ENCODE results near the gene MRPS7. TPM values are rescaled to one million over a fixed set of nuclear protein-coding genes. Genes with fewer than 3 reads are reported as not detected.

MRPS7 gene
- total and polyA plus RNA-seq, 2 donors (not counting 1 experiment from before 2014, with no cell fraction given): 44.2 to 51.5 TPM

DNA sequence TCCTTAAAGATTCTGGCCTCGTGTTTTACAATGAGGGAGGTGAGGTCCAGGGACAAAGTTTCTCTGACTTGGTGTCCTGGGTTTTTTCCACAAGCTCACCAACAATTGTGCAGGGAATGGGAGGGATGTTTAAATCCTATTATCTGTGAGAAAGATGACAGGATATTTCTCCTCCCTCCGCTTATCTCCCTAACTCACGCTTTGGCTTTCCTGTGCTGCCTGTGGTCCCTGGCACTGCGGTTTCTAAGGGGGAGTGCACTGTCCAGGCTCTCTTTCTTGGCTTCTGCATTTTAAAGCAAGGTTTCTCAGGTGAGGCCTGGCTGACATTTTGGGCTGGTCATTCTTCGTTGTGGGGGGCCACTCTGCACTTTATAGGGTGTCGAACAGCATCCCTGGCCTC is 16.7 kb upstream of the MRPS7 start:
- Histone ChIP-seq H2AFZ (ENCODE audit: low read length) (no peak overlapping the region), H3K9me3 (ENCODE audit: control insufficient read depth, insufficient read depth, low read depth, low read length) (no peaks in the 10 kb centered on the region), H3K9ac (ENCODE audit: insufficient read depth, low read length) (no peak overlapping the region), H3K4me2 (ENCODE audit: extremely low read depth, insufficient read depth, low read length) (no peak overlapping the region), H3K27me3 (ENCODE audit: control insufficient read depth, insufficient read depth, low read length) (no peaks in the 10 kb centered on the region), H3K4me1 (ENCODE audit: control insufficient read depth, extremely low read depth, insufficient read depth, low read length) (peaks cover 3% of the 10 kb centered on the region), H3K79me2 (ENCODE audit: control insufficient read depth, insufficient read depth, low read length) (peaks cover 7% of the 10 kb centered on the region), H4K20me1 (ENCODE audit: control insufficient read depth, extremely low read depth, insufficient read depth, low read length) (no peaks in the 10 kb centered on the region), H3K4me3 (replicated peaks in 1 of 4; ENCODE audit: control extremely low read depth in 1 of 4, insufficient read depth in 1 of 4, low read depth in 3 of 4, low read length in 4 of 4) (no peak overlapping the region), H3K27ac (ENCODE audit: insufficient read depth, low read length) (no peak overlapping the region), H3K36me3 (ENCODE audit: control insufficient read depth, insufficient read depth, low read length) (peaks cover 34% of the 10 kb centered on the region)
- TF ChIP-seq EZH2 (IDR thresholded peaks at IDR 0.05; ENCODE audit: low read length, missing control alignments): no peak
- TF ChIP-seq, protein P1, sequence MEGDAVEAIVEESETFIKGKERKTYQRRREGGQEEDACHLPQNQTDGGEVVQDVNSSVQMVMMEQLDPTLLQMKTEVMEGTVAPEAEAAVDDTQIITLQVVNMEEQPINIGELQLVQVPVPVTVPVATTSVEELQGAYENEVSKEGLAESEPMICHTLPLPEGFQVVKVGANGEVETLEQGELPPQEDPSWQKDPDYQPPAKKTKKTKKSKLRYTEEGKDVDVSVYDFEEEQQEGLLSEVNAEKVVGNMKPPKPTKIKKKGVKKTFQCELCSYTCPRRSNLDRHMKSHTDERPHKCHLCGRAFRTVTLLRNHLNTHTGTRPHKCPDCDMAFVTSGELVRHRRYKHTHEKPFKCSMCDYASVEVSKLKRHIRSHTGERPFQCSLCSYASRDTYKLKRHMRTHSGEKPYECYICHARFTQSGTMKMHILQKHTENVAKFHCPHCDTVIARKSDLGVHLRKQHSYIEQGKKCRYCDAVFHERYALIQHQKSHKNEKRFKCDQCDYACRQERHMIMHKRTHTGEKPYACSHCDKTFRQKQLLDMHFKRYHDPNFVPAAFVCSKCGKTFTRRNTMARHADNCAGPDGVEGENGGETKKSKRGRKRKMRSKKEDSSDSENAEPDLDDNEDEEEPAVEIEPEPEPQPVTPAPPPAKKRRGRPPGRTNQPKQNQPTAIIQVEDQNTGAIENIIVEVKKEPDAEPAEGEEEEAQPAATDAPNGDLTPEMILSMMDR (conservative IDR thresholded peaks at IDR 0.05 in 1 of 2, IDR thresholded peaks at IDR 0.05 in 1 of 2; ENCODE audit: low read depth in 1 of 2, low read length in 2 of 2): no peak
- no peak for DNase-seq (ENCODE audit: low read depth in 2 of 2)

DNA sequence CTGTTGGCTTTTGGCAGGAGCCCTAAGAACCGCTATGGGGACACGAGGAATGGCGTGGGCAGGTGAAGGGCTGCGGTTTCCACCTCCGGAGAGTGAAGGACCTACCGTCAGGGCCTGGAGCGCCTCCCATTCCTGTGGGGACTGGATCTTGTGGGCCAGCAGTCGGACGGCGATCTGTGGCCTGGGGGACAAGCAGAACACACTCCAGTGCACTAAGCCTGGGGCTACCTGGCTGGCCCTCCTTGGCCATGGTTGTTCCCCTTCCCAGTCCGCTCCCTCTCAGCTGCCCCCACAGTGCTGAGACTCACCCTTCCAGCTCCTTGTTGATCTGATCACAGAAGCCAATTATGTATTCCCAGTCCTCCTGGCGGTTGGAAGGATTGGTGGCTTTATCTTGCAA is 15.3 kb upstream of the MRPS7 start:
- no peak for TF ChIP-seq EZH2 (IDR thresholded peaks at IDR 0.05; ENCODE audit: low read length, missing control alignments)
- TF ChIP-seq, protein P1 (conservative IDR thresholded peaks at IDR 0.05 in 1 of 2, IDR thresholded peaks at IDR 0.05 in 1 of 2; ENCODE audit: low read depth in 1 of 2, low read length in 2 of 2): no peak
- Histone ChIP-seq H3K36me3 (ENCODE audit: control insufficient read depth, insufficient read depth, low read length) (peaks cover 23% of the 10 kb centered on the region), H3K4me1 (ENCODE audit: control insufficient read depth, extremely low read depth, insufficient read depth, low read length) (no peaks in the 10 kb centered on the region), H3K9me3 (ENCODE audit: control insufficient read depth, insufficient read depth, low read depth, low read length) (no peaks in the 10 kb centered on the region), H3K4me2 (ENCODE audit: extremely low read depth, insufficient read depth, low read length) (no peak overlapping the region), H4K20me1 (ENCODE audit: control insufficient read depth, extremely low read depth, insufficient read depth, low read length) (no peaks in the 10 kb centered on the region), H3K27me3 (ENCODE audit: control insufficient read depth, insufficient read depth, low read length) (no peaks in the 10 kb centered on the region), H2AFZ (ENCODE audit: low read length) (no peak overlapping the region), H3K79me2 (ENCODE audit: control insufficient read depth, insufficient read depth, low read length) (peaks cover 12% of the 10 kb centered on the region), H3K27ac (ENCODE audit: insufficient read depth, low read length) (no peak overlapping the region), H3K9ac (ENCODE audit: insufficient read depth, low read length) (no peak overlapping the region), H3K4me3 (replicated peaks in 1 of 4; ENCODE audit: control extremely low read depth in 1 of 4, insufficient read depth in 1 of 4, low read depth in 3 of 4, low read length in 4 of 4) (no peak overlapping the region)
- no peak for DNase-seq (ENCODE audit: low read depth in 2 of 2)

DNA sequence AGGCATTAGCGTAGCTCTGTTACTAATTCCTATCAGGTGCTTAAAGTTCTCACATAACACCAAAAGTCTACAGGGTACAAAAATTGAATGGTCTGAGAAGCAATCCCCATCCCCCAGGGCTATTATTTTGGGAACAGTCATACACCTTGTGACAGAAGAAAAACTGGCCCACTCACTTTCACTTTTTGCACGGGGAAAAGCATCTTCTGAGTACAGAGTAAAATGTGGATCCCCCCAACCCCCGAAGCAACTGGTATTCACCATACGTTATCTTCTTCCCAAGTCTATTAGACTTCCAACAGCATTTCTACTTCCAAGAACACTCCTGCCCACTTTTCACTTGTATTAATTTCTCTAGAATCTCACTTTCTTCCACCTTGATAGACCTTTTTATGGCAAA is 12.1 kb upstream of the MRPS7 start:
- H3K9ac ChIP-seq (ENCODE audit: insufficient read depth, low read length): no peak overlapping the region
- DNase-seq (ENCODE audit: low read depth in 2 of 2): no peak
- no peaks in the 10 kb centered on the region for H3K4me1 ChIP-seq (ENCODE audit: control insufficient read depth, extremely low read depth, insufficient read depth, low read length)
- no peaks in the 10 kb centered on the region for H3K9me3 ChIP-seq (ENCODE audit: control insufficient read depth, insufficient read depth, low read depth, low read length)
- H3K27ac ChIP-seq (ENCODE audit: insufficient read depth, low read length): peak overlapping the region; percentile 27
- no peak overlapping the region for H3K4me3 ChIP-seq (replicated peaks in 1 of 4; ENCODE audit: control extremely low read depth in 1 of 4, insufficient read depth in 1 of 4, low read depth in 3 of 4, low read length in 4 of 4)
- H3K36me3 ChIP-seq (ENCODE audit: control insufficient read depth, insufficient read depth, low read length): peaks cover 13% of the 10 kb centered on the region
- no peak overlapping the region for H3K4me2 ChIP-seq (ENCODE audit: extremely low read depth, insufficient read depth, low read length)
- no peaks in the 10 kb centered on the region for H3K27me3 ChIP-seq (ENCODE audit: control insufficient read depth, insufficient read depth, low read length)
- peaks cover 13% of the 10 kb centered on the region for H3K79me2 ChIP-seq (ENCODE audit: control insufficient read depth, insufficient read depth, low read length)
- no peak for TF ChIP-seq EZH2 (IDR thresholded peaks at IDR 0.05; ENCODE audit: low read length, missing control alignments)
- TF ChIP-seq, protein P1 (conservative IDR thresholded peaks at IDR 0.05 in 1 of 2, IDR thresholded peaks at IDR 0.05 in 1 of 2; ENCODE audit: low read depth in 1 of 2, low read length in 2 of 2): no peak
- H4K20me1 ChIP-seq (ENCODE audit: control insufficient read depth, extremely low read depth, insufficient read depth, low read length): no peaks in the 10 kb centered on the region
- H2AFZ ChIP-seq (ENCODE audit: low read length): no peak overlapping the region

All from fibroblast of lung (primary cell).